Right forelimb (tissue), 1 donor: ENCODE results near the gene SNRPB.
"Not testable (repeated sequence)": the region's sequence is repeated elsewhere in the genome, so short reads cannot be mapped to it uniquely, and the experiment has no call there.

Experiments
- DNase-seq: peaks from one replicate; pipeline ENCODE4 v3.0.0-alpha.2; 2018

SNRPB gene

GRCh38 chr20:2470423-2471193 is at the start of gene SNRPB:
Gene SNRPB, minus strand, starts transcription at chr20:2470789. Its CDS starts 99 bp downstream, at chr20:2470690.
- DNase-seq, result peak; percentile 97

GRCh38 chr20:2519115-2519809 is 48.7 kb upstream of the SNRPB start:
- DNase-seq, result no peak

GRCh38 chr20:2518558-2518957 is 48.0 kb upstream of the SNRPB start:
- DNase-seq, result no peak

GRCh38 chr20:2518096-2518495 is 47.5 kb upstream of the SNRPB start:
- no peak for DNase-seq

DNA sequence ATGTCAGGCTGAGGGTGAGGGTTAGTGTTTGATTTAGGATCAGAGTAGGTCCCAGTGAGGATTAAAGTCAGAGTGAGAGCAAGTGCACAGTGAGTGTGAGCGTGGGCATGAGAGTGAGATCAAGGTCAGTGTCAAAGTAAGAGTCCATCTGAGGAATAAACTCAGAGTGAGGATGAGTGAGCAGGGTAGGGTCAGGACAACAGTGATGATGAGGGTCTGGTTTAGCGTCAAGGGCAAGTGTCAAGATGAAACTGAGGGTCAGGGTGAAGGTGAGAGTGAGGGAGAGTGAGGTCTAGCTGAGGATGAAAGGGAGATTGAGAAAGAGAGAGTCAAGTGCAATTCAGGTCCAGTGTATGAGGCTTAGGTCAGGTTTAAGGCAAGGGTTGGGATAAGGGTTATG is 45.8 kb upstream of the SNRPB start:
- no peak for DNase-seq

DNA sequence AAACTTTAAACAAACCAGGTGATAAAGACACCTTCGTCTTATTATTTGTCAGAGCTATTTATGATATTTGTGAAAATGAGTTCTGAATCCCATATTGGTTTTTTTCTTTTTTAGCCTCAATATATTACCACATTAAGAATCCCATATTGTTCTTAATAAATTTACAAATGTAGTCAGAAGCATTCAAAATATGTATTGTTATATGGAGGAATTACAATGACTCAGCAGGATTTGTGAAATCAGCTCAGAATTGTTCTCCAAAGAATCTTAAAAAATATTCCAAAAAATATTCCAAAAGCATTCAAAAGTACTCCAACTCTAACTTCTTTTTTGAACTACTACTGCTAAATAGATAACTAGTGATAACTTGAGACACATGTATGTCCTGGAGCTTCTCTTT is 44.6 kb upstream of the SNRPB start:
- no peak for DNase-seq

GRCh38 chr20:2509794-2510193 is 39.2 kb upstream of the SNRPB start:
- no peak for DNase-seq

- DNase-seq, result no peak
Measured at GRCh38 chr20:2509468-2509781, 38.8 kb upstream of the SNRPB start.

DNA sequence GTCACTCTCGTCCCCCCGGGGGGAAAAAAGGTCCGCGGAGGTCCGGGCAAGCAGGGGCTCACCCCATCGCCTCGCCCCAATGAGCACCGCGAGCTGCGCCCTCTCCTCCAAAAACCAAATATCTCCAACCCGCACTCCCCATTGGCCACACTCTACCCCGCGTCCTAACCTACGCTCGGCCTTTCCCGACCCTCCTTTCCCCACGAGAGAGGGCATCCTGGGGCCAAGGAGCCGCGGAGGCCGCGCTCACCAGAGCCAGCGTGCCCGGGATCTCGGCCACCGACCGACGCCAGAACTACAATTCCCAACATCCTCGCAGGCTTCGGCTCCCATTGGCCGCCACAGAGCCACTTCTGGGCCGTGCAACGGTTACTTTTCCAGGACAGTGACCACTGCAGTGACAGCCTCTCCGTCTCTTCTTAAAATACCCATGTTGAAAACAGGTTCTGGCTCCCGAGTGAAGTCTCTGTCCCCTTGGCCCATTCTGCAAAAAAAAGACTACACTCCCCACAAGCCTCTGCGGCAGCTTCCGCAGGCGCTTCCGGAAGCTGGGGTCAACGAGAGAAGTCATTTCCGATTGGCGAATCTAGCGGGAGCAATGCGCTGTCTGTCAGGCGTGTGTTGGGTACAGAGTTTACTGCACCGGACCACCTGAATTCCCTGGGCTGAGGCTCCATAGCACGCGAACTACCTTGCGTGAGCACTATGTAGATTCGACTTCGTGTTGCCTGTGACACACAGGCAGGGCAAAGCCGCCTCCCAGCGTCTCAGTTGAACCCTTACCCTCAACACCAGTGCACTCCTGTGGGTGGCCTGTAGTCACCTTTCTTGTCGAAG is 38.3 kb upstream of the SNRPB start, which contains the start of gene ZNF343:
Gene ZNF343 (minus strand): TSS at position 285 of the 837 bp plus-strand sequence. CDS start 15,020 bp downstream, outside the sequence.
- peak; percentile 94 for DNase-seq

GRCh38 chr20:2507875-2508630 is 37.5 kb upstream of the SNRPB start:
- peak; percentile 53 for DNase-seq

DNA sequence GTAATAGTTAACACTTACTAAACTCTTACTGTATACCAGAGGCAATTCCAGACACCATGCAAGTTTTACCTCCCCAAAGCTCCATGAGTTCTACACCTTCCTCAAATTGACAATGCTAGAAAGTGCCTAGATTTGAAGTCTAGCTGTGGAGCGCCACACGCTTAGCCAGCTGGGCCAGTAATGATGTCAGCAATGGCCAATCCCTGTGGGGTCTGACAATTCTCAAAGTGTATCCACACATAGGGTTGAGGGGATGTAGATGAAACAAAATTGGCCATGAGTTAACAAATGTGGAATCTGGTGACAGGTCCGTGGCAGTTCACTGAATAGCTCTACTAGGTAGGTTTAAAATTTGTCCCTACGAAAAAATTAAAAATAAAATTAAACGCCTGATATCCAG is 36.9 kb upstream of the SNRPB start:
- no peak for DNase-seq

DNA sequence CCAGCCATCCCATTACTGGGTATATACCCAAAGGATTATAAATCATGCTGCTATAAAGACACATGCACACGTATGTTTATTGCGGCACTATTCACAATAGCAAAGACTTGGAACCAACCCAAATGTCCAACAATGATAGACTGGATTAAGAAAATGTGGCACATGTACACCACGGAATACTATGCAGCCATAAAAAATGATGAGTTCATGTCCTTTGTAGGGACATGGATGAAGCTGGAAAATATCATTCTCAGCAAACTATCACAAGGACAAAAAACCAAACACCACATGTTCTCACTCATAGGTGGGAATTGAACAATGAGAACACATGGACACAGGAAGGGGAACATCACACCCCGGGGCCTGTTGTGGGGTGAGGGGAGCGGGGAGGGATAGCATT is 35.8 kb upstream of the SNRPB start:
- DNase-seq, result not testable (repeated sequence)

GRCh38 chr20:2504803-2505202 is 34.2 kb upstream of the SNRPB start:
- not testable (repeated sequence) for DNase-seq

GRCh38 chr20:2502808-2503384 is 32.3 kb upstream of the SNRPB start:
- DNase-seq, result not testable (repeated sequence)

- no peak for DNase-seq
Measured at GRCh38 chr20:2485661-2486060, 15.1 kb upstream of the SNRPB start.

DNA sequence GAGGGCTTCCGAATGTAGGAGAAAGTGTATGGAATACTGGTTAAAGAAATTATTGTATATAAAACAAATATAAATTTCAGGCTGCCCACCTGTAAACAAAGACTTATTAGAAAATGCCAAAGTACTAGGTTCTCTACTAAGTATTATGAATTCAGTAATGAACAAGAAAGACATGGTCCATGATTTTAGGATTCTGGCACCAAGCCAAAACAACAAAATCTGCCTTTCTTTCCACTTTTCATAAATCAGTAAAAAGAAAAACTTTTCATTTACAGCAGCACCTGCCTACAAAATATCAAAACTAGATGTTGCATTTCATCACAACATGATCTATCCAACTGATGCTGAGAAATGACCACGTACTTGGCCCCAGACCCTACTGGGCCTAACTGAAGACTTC is 14.5 kb upstream of the SNRPB start:
- no peak for DNase-seq

DNA sequence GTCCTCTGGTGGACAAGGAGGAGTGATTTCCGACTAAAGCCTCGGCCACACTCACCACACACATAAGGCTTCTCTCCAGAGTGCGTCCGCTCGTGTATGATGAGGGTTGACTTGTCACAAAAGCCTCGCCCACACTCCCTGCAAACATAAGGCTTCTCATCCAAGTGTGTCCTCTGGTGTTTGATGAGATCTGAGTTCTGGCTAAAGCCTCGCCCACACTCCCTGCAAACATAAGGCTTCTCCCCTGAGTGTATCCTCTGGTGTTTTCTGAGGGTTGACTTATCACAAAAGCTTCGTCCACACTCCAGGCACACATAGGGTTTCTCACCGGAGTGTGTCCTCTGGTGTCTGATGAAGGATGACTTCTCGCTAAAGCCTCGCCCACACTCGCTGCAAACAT is 12.9 kb upstream of the SNRPB start:
- no peak for DNase-seq

DNA sequence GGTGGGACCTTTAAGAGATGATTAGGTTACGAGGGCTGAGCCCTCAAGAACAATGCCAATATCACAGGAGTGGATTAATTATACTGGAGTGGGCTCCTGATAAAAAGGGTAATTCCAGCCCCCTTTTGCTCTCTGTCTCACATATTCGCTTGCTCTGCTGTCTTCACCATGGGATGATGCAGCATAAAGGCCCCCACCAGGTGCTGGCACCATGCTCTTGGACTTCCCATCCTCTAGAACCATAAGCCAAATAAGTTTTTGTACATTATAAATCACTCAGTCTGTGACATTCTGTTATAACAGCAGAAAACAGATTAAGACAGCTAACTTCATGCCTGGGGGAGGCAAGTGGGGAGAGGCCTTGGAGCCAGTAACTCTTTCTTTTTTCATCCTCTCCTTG is 9.8 kb upstream of the SNRPB start:
- no peak for DNase-seq

DNA sequence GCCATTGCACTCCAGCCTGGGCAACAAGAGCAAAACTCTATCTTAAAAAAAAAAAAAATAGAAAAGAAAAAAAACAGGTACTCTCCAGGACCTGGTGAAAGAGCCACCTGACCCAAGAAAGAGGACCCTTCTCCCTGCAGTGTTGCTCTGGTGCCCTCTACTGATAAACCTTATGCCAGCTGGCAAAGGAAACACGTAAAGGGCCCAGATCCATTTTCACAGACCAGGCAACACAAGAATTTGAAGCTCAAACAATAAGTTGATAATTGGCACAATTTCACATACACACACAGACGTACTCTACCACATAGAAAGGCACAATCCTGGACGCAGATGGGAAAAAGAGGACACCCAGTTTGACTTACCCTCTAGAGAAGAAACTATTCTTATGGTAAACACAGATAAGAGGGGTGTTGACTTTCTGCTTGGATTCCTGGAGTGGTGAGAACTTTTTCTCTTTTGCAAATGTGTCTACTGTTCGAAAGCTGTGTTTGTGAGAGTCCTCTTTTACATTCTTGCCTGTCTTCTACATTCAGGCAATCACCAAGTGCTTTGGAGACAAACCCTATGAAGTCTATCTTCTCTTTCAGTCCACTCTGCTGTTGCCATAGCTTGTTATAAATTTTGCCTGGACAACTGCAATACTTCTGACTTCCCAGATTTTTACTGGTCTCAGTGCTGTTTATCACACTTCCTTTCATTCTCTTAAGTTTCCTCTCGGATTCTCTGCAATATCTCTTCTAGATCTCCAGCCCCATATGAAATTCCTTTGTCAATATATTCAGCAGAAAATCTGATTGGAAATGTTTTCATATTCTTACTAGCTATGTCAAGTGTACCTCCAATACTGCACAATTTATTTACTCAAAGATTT is 6.4 kb upstream of the SNRPB start:
- DNase-seq, result no peak

- DNase-seq, result no peak
Measured at GRCh38 chr20:2475850-2476741, 5.5 kb upstream of the SNRPB start.
